G401.6 (cell line): ENCODE results near the gene HMGCS2.
"Not testable (repeated sequence)": the region's sequence is repeated elsewhere in the genome, so short reads cannot be mapped to it uniquely, and the experiment has no call there.

ENCODE experiments used
- FAIRE-seq: peaks from 2 replicates; lab custom pipeline; 2012; peaks lifted over from hg19 to GRCh38; lab: Jason Lieb, UNC

HMGCS2 gene

DNA sequence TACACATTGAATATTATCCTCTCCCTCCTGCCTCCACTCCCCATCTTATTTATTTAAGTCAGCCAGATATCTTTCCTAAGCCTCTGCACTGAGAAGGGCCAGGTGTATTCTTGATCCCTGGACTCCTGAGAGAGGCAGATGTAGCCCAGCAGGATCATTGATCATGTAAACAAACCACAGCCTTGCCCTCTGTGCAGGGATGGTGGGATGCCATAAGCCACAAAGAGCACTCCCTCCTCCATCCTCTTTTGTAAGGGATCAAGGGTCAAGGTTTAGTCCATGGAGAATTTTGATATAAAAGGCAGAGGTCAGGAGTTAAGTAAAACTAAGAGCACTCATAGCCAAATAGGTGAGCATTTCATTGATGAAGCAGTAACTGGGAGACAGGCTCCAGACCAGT is 39.7 kb downstream of the HMGCS2 start:
- no peak for FAIRE-seq

DNA sequence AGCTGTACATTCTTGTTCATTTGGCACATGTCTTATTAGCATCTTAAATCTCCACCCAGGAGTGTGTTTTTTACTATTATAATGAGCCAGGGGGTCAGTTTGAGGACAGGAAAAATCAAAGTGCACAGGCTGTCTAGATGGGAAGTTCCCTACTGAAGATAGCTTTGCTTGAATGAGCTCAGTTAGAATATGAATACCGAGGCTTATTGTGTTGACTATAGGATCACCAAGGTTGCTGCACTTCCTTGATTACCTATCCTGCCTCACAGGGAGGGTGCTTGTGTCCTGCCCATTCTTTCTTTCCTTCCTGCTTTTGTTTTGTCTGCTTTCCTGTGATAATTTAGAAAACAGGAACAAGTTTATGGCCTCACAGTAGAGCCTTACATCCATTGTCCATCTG is 40.7 kb downstream of the HMGCS2 start:
- FAIRE-seq: no peak

DNA sequence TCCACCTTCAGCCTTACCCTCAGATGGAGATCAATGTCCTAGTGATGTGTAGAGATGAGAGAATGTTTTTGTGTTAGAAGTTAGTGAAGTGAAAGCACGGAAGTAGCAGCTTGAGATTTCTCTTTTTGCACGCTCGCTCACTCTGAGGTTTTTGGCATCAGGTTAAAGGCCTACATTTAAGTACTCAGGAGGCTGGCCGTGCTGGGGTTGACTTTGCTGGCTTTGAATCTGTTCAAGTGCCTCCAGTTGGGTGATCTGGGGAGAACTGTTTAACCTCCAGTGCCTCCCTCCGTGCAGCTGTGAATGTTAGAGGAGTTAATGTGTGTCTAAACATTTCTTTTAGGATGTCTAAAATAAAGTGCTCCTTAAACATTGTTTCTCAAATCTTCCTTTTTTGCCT is 43.1 kb downstream of the HMGCS2 start:
- FAIRE-seq: no peak

DNA sequence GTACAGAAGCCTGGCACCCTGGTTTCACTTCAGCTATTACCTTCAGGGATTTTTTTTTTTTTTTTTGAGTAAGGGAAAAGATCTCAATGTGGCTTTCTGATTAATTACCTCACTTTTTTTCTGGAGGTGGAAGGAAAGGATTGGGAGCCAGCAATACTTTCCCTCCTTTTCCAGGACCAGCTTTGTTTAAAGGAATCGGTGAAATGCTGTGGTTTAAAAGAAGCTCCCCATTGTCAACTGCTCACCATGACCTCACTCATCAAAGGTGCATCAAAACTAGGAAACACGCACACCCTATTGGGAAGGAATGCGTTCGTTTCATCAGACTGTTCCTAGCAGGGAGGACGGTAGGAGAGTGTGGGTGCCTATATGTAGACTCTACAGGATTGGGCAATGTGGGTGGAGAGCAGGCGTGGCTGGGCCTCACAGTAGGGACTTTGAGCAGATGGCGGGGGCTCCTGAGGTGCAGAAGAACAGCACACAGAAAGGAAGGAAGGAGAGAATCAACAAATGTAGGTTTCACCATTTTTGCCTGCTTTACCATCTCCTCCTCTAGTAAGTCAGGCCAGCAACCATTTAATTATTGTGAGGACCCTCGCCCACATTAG is 44.0 kb downstream of the HMGCS2 start:
- no peak for FAIRE-seq

DNA sequence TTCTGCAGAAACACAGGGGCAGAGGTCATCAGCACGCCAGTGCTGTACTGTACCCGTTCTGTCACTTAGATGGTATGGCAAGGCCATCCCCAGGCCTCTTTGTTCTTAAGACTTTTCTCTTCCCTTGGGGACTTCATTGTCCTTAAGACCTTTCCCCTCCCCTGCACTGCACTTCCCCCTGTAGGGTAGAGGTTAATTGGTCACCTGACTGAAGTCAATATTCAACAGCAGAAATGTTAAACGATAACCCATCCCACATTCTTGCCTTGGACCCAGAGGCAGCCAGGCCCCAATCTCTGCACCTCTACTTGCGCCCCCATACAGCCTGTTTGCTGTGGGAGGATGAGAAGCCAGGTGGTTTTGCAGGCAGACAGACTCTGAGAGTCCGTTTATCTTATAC is 46.8 kb downstream of the HMGCS2 start:
- FAIRE-seq: no peak

DNA sequence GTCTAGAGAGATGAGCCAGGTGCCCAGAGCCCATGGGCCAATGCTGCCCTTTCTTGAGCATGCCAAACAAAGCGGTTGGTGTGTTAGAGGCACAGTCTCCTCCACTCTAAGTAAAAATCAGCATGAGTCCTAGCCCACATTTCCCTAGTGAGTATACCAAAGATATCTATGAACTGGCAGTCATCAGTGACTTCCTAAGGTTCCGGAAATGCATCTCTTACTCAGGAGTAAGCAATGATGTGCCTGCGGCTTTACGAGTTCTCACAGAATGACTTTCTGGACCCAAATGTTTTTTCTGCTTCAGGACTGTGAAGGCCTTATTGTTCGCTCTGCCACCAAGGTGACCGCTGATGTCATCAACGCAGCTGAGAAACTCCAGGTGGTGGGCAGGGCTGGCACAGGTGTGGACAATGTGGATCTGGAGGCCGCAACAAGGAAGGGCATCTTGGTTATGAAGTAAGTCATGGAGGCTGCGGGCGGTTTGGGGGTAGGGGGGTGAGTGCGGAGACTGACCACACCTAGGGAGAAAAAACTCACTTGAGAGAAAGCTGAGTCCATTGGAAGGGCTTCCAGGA is 47.8 kb downstream of the HMGCS2 start:
- FAIRE-seq: no peak

DNA sequence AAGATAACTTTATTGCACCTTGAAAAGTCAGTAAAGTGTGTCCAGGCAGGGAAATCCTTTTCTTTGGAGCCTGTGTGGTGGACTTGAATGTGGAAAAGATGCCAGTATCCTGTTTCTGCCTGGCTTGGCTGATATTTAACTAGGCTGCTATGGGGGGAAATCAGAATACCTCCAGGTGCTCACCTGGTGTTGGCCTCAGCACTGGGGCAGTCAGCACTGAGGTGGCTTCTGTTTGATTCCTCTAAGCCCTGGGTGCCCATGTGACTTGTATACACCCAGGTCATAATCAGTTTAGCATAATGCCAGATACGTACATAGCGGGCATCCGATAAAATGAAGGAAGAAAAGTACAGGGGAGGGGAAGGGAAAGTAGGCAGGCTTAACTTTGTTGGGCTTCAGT is 49.7 kb downstream of the HMGCS2 start:
- no peak for FAIRE-seq

DNA sequence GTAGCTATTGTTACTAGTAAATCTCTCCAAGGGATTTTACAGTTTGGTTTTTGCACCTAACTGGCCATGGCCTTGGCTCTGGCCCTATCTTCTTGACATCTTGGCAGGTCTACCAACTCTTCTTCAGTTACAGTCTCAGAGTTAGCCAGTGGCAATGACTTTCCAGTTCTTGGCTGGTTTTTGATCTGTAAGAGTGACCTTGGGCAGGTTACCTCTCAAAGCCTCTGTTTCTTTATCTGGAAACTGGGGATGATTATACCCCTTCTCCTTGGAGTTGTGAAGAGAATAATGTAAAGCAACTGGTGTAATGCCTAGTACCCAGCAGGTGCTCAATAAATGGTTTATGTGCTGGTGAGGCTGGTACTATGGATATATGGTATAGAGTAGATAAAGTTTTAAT is 50.3 kb downstream of the HMGCS2 start:
- no peak for FAIRE-seq

DNA sequence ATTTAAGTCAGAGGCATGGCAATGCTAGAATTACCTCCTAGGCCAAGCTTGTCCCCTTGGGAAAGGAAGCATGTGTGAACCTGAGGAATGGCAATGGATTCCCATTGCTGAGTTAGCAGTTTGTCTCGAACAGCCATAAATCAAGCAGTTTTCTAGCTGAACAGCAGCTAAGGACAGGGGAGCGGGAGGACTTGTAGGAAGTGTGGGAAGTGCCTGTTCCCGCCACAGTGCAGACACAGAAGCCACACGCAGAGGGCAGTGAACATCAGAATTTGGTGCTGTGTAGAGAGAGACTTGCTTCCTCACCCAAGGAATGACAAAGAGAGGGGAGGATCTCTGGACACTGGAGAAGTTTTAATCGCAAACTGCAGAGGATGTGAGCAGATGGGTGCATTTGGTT is 53.2 kb downstream of the HMGCS2 start:
- FAIRE-seq: no peak

DNA sequence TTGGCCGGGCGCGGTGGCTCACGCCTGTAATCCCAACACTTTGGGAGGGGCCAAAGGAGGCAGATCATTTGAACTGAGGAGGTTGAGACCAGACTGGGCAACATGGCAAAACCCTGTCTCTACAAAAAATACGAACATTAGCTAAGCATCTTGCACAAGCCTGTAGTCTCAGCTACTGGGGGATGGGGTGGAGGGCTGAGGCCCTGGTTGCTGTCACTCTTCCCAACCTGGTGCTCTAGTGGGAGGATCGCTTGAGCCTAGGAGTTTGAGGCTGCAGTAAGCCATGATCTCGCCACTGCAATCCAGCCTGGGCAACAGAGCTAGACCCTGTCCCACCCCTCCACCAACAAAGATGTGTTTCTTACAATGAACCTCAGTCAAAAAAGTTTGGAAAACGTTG is 54.1 kb downstream of the HMGCS2 start:
- FAIRE-seq: no peak

DNA sequence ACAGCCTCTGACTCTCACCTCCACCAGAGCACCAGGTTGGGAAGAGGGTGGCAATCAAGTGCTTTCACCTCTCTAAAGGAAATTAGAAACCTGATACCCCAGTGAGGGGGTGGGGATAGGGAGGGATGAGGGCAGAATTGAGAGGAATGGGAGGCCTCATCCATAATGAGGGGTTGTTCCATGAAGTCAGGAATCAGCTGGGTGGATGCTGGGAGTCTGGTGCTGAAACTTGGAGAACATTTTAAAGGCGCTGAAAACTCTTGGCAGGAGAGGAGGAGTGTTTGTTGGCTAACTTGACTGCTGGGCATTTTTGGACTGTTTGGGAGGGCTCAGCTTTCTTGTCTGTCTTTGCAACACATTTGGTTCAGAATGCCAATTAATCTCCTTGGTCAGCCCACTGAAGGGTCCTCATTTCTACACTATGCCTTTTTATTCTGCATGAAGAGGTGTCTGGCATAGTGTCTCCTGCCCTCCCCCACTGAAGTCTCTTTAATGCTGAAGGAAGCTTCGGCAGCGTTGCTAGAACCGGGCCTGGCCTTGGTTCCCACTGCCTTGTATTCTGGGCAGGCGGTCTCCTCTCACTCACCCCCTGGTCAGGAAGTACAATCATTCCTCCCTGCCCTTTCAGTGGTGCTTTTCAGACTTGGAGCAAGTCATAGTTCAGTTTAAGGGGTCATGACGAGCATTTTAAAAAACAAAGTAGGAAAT is 54.8 kb downstream of the HMGCS2 start:
- FAIRE-seq: no peak

DNA sequence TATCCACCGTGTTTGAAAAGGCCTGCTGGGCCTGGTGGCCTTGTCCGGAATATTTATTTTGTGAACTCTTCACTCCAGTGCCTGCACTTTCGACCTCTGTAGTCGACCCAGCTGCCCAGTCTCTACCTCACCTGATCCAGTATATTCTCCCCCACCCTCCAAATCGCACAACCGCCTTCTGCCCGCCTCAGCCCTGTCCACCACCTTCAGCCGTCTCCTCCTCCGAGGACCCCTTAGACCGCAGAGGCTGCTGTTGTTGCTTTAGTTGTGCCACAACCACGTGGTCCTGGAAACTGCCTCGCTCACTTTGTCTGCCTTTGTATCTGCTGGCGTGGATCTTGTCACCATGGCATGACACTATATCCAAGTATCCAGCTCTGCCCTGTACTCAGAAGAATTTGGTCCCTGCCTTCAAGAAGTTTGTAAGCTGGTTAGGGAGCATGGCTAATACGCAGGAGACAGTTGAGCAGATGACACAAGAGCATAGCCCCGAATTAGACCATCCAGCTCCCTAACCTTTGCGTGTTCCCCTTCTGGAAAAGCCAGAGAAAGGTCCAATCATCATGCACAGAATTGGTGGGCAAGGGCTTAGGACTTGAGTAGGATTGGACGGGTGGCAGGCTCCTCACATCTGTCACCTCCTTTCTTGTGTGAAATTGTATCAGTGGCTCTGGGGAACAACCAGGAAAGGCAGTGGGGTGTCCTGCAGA is 55.5 kb downstream of the HMGCS2 start:
- no peak for FAIRE-seq

DNA sequence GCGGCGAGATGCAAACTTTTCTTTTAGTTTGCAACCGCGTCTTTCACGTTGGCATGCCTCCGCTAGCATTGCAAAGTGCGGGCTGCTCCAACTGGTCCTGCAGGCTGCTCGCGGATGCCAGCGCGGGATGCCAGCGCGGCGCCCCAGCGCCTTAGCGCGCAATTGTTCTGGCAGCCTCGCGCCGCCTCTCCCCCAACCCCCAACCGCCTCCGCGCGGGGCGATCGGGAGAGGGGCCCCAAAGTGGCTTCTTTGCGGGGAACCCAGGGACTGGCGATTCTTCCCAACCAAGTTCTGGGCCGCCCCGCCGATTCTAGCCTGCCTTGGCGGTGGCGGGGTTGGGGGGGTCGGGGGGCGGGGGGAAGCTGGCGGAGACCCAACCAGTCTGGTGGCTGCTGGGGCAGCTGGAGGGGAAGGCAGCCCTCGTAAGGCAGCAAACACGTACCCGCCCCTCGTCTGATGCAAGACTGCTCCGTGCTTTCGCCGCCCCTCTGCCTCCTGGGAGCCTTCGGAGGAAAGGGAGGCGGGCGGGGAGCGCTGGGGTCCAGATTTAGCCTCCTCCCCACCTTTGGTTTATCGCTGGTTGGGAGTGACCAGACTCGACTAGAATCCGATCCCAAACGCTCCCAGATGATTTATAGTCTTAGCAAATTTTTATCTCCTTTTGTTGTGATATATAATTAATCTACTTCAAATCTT is 56.2 kb downstream of the HMGCS2 start:
- FAIRE-seq: no peak

DNA sequence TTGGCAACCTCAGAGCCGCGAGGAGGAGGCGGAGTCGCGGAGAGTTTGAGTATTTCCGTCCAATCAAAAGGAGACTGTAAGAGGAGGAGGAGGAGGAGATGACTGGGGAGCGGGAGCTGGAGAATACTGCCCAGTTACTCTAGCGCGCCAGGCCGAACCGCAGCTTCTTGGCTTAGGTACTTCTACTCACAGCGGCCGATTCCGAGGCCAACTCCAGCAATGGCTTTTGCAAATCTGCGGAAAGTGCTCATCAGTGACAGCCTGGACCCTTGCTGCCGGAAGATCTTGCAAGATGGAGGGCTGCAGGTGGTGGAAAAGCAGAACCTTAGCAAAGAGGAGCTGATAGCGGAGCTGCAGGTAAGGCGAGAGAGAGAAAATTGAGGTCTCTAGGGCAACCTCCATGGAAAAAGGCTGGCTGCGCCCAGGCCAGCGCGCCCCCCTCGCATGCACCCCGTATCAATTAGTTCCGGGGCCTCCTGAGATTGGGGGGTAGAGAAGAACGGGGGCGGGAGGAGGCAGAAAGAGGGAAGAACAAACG is 56.8 kb downstream of the HMGCS2 start, which contains the start of gene PHGDH:
TSS of gene PHGDH (plus strand) at position 131 of the 538 bp plus-strand sequence. CDS start at position 220, 89 bp downstream.
- FAIRE-seq: peak; percentile 84

DNA sequence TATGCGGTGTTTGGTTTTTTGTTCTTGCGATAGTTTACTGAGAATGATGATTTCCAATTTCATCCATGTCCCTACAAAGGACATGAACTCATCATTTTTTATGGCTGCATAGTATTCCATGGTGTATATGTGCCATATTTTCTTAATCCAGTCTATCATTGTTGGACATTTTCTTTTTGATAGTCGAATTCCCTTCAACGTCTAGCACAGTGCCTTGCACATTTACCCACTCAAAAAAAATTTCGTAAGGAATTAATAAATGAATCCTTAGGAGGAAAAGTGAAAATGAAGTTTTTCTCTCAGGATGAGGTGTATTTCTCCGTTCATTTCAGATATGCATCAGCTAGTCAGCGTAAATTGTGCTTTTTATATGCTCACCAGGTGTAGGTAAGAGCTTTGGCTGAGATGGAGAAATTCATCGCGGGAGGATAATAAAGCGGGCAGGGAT is 57.3 kb downstream of the HMGCS2 start:
- not testable (repeated sequence) for FAIRE-seq

DNA sequence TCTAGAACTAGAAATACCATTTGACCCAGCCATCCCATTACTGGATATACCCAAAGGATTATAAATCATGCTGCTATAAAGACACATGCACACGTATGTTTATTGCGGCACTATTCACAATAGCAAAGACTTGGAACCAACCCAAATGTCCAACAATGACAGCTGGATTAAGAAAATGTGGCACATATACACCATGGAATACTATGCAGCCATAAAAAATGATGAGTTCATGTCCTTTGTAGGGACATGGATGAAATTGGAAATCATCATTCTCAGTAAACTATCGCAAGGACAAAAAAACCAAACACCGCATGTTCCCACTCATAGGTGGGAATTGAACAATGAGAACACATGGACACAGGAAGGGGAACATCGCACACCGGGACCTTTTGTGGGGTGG is 62.1 kb downstream of the HMGCS2 start:
- not testable (repeated sequence) for FAIRE-seq

DNA sequence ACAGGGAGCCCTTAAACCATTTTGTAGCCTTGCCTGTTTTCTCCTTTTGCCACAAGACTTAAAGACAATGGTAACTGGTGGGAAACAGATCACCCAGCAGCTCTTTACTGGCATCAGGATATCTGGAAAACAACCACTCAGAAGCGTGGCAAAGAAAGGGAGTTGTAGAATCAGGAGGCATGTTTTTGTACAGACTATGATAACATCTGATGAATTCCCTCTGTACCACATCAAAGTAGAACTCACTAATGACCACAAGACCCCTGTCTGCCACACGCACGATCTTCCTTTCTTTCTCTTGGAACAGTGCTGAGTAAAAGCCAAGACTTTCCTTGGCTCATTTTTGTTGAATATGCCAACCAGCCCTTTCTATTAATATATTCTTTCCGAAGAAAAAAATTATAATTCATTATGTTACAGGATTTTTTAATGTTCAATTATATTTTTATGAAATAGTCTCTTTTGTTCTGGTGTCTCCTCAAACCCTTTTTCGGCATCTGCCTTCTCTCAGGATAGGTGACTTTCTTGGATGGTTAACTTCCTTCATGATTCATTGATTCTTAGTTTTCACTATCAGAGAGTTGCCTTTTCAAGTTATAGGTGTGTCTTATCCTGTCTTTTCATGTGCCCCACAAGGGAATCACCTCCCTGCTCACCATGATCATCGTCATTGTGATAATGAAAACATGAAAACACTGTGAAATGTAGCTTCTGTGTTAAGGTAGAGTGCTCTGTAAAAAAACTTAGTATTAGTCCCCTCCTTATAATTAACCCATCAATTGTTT is 64.8 kb downstream of the HMGCS2 start:
- FAIRE-seq: no peak

DNA sequence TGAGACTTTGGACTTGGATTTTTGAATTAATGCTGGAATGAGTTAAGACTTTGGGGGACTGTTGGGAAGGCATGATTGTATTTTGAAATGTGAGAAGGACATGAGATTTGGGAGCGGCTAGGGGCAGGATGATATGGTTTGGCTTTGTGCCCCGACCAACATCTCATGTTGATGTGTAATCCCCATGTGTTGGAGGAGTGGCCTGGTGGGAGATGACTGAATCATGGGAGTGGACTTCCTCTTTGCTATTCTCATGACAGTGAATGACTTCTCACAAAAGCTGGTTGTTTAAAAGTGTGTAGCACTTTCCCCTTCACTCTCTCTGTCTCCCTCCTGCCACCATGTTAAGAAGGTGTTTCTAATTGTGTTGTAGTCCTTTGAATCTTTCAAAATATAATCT is 66.3 kb downstream of the HMGCS2 start:
- no peak for FAIRE-seq

DNA sequence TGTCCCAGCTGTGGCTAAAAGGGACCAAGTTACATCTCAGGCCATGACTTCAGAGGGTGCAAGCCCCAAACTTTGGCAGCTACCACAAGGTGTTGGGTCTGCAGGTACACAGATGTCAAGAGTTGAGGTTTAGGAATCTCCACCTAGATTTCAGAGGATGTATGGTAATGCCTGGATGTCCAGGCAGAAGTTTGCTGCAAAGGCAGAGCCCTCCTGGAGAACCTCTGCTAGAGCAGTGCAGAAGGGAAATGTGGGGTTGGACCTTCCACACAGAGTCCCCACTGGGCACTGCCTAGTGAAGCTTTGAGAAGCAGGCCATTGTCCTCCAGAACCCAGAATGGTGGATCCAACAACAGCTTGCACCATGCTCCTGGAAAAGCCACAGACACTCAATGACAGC is 67.0 kb downstream of the HMGCS2 start:
- FAIRE-seq: no peak

DNA sequence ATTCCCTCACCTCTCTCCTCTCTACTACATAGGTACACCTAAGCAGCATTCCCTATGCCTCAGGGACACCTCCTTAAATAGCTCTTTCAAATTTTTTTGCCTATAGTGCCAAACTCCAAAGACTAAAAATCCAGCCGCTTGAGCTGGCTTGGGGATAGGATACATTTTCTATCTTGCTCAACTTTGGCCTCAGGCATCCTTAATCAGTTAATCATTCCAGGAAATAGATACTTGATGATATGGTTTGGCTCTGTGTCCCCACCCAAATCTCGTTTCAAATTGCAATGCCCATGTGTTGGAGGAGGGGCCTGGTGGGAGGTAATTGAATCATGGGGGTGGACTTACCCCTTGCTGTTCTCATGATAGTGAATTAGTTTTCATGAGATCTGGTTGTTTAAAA is 68.4 kb downstream of the HMGCS2 start:
- no peak for FAIRE-seq
